HT-29 (cell line): Measurements from ENCODE around the gene TOMM20. TPM values are rescaled to one million over a fixed set of nuclear protein-coding genes. Genes with fewer than 3 reads are reported as not detected.

ENCODE experiments used
- DNase-seq: peaks from one replicate; pipeline ENCODE4 v3.0.0-alpha.2; 2015; ENCODE audit warnings: low spot score
- small RNA-seq: library from RNA; depleted of rRNA; stranded (forward); fragments of <200 nt; gene quantifications from one replicate; pipeline ENCODE3, GENCODE V24; 2014
- total RNA-seq: library from RNA; depleted of rRNA; stranded (reverse); fragments of >200 nt; shearing (Covaris generic); gene quantifications from 2 replicates; pipeline ENCODE4 v1.2.3, GENCODE V29; 2014; rRNA removed

The TOMM20 gene
- total RNA-seq, 1 experiment from 2014 or later: 49.0 TPM

DNA sequence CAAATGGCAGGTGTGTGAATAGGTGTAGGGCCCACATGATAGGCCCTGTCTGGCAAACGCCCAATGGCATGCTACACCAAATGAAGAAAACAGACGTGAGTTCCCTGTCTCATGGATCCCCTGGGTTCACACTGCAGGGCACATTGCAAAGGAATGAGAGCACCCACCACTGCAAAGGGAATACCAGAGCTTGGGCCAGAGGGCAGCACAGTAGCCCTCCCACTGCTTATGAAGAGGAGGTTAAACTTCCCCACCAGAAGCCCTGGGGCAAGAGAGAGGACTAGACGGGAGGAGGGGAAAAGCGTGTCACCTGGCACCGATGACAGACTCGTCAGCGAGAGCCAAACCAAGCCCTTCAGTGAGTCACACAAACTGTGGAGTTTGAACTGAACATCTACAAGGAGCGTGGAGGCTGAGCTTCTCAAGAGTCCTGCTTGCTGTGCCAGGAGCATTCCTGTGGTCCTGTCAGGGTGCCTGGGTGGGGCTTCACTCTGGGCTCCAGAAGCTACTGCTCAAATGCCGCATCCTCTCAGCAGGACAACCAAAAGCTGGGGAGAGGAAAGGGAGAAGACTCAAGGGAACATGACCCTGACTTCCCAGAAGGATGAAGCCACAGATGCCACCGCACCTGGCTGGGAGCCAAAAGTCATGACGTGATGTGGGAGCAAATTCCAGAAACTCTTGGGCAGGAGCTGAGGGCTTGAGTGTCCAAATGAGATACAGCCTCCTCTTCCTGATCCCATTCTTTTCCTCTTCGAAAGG, 61.1 kb downstream of the TOMM20 start:
- DNase-seq: peak; percentile 97

DNA sequence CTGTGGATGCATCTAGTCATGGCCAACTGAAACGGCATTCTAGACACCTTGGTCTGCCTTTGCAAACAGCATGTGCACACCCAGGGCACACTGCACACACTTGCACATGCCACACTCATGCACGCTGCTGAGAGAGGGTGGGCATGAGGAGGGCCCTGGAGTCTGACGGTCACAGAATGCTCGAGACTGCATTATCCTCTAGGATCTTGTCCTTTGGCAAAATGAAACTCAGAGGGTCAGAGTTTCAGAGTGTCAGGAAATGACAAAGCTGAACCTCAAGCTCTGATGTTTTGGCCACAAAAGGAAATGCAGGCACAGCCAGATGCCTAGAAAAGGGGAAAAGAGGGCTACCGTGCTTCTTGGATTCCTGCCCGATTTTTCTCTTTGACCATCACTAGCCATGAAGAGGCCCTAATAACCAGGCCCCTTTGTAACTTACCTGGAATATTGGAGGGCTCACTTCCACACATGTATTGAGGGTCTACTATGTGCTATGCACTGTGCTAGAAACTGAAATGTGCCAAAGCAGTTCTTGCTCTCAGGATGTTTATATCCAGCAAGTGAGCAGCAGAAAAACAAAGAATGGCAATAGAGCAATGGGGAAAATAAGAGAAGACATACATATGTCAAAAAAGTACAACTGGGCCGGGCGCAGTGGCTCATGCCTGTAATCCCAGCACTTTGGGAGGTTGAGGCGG, 65.4 kb downstream of the TOMM20 start:
- no peak for DNase-seq

DNA sequence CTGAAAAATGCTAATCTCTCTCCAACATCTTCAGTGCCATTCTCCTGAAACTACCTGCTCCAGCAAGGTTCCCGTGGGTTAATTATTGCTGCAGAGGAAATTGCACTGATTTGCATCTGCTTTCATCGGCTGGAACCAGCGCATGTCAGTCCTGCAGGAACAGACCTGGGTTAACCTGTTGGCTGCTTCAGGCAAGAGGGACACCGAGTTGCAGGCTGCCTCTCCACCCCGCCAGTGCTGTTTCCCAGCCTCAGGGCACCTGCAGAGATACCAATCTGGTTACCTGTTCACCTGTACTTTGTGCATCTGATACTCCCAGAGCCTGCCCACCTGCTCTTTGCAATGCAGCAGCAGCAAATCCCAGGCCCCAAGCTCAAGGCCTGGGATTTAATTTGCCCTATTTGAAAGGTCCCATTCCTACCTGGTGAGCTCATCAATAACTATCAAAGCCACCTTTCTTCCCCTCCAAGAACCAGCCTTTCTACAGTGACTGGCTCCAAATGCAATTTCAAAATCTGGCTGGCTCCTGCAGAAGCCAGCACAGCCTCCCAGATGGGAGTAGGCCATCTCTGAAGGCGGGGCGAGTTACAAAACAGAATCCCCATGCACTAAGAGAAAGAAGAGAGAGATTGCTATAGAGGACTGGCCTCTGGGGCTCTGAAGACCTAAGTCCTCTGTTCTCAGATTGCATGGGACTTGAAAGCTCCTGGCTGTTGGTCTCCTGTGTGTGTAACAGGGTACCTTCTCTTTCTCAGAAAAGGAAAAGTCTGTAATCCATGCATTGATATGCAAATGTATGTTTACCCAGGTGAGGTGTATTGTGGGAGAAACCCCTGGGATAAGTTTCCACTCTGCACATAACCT, 67.8 kb downstream of the TOMM20 start:
- DNase-seq: peak; percentile 64

Small RNA genes within 50 kb of the gene (small RNA-seq; reads per million reads assigned to genes)
- gene AL732292.1: not detected
- 2.1 reads per million, percentile 66 among the genes with 10 or more reads in this experiment for gene SNORA14B

Other genes with a start within 250 kb of the TOMM20 start
- gene RBM34, start 32.4 kb upstream of the TOMM20 start, total RNA-seq: 34.9 and 43.7 TPM in 2 replicates
- 30.0 and 34.5 TPM in 2 replicates for gene ARID4B, start 199.3 kb upstream of the TOMM20 start, total RNA-seq
- gene GGPS1, start 199.7 kb upstream of the TOMM20 start, total RNA-seq: 10.0 and 13.6 TPM in 2 replicates
- gene TBCE, start 238.6 kb upstream of the TOMM20 start, total RNA-seq: 12.8 and 13.9 TPM in 2 replicates